Activated CD4-positive, alpha-beta T cell treated with anti-CD3 and anti-CD28 coated beads, Interleukin-2, Interleukin-6, amounts not matched to agents 100 ng/mL and 50 ng/mL, durations not matched to agents 16 hours and 8 hours (primary cell): ENCODE measurements around the gene MAGI1.
"Not testable (repeated sequence)": the region's sequence is repeated elsewhere in the genome, so short reads cannot be mapped to it uniquely, and the experiment has no call there.

Experiments used
- DNase-seq: peaks from one replicate; pipeline ENCODE4 v3.0.0-alpha.2; 2020

Gene MAGI1

DNA sequence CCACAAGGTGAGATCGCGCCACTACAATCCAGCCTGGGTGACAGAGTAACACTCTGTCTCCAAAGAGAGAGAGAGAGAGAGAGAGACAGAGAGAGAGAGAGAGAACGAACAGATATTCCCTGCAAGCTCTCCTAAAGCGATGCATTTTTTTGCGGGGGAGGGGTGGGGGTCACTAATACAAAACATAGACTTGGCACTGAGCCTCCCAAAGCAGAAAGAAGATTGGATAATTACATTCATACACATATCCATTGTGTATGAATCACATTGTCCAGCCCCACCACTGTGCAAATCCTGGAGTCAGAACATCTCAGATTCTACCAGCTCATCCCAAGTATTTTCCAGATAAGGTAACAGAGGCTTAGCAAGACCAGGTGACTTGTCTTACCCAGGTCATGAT lies 459.9 kb downstream of the MAGI1 start:
- no peak for DNase-seq

DNA sequence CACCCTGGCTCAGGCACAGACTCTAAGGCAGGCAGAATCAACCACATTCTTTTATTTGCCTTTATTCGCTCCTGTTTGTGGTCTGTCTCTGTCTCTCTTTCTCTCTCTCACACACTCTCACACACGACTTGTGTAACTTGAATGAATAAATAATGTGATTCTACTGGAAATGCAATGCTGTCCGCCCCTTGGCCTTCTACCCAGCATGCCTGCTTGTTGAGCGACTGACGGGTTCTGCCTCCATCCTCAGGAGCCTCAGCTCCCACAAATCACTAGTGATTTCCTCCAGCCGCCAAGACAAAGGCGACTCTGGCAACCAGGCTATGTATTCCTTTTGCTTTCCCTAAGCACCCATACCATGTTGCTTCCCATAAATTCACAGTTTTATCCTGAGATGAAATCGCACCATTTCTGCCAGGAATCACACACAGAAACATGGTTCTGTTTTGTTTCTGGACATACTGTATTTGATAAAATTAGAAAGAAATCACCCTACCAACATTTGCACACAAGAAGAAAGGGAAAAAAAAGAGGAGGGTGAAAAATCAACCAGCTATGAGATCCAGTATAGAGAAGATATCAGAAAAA lies 460.8 kb downstream of the MAGI1 start:
- no peak for DNase-seq

DNA sequence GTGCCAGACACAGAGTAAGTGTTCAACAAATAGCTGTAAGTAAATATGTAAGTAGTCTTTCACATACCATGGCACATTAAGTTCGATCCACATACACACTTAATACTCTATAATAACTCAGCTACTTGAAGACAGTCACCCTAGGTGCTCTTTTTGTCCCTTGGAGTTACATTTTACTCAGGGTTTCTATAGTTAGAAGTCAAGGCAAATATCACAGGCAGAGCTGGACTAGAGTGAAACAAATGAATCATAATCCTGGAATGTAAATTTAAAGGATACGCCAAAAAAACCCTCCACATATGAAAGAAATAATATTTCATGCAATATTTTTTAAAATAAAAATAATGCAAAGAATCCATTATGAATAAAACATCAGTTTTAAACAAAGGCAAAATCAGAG lies 461.8 kb downstream of the MAGI1 start:
- no peak for DNase-seq

GRCh38 chr3:65576228-65576627 lies 462.5 kb downstream of the MAGI1 start:
- no peak for DNase-seq

GRCh38 chr3:65575376-65575840 lies 463.3 kb downstream of the MAGI1 start:
- DNase-seq, result no peak

DNA sequence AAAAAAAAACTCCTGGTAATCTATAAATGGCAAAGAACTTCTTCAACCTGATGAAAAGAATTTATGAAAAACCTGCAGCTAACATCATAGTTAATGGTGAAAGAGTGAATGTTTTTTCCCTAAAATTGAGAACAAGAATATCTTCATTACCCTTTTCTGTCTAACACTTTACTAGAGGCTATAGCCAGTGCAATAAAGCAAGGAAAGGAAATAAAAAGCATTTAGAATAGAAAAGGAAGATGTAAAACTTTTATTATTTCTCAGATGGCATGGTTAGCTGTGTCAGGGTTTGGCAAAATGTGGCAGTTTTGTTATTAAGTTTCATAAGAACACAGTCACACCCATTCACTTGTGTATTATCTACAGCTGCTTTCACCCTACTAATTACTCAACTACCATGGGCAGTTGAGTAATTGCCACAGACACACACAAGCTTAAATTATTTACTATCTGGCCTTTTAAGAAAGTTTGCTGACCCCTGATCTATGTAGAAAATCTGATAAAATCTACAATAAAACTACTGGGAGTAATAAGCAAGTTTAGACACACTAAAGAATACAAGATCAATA lies 465.1 kb downstream of the MAGI1 start:
- no peak for DNase-seq

DNA sequence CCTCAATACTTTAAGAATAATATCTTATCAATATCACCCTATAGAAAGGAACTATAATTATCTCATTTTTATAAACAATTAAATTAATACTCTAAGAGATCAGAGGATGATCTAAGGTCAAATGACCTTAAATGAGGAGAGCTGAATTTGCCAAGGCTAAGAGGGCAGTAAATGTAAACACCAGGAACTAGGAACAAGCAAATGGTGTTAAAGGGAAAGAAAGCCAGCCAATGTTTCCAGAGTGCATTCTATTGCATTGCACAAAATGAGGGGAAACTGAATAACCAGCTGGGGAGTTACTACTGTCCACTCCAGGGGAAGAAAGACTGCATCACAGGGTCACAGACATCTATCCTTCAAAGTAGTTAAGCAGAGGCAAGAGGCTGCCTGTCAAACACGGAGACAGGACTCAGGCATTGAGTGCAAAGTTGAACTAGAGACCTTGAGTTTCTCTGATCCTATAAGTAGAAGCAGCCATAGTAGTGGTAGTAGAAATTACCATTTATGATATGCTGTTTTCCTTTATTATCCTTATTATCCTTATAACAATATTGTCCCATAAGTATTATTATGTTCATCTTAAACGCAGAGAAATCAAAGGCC lies 466.4 kb downstream of the MAGI1 start:
- no peak for DNase-seq

GRCh38 chr3:65569845-65570405 lies 468.8 kb downstream of the MAGI1 start:
- no peak for DNase-seq

GRCh38 chr3:65569129-65569528 lies 469.6 kb downstream of the MAGI1 start:
- DNase-seq, result no peak

DNA sequence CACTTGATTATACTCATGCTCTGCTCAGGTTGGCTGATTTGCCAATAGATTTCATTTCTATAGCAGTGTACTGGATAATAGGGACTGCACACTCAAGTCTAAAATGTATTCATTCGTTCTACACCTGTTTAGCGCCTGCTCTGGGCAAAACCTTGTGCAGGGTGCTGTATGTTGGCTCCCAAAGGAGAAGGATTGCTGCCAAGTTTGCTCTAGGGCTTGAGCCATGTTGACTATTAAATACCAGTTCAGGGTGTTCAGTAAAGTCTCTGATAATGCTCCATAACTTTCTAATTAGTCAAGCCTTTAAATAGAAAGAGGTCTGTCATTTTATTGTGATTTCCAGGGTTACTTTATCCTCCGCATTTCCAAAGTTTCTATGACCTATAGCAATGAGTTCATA lies 470.2 kb downstream of the MAGI1 start:
- DNase-seq, result no peak

DNA sequence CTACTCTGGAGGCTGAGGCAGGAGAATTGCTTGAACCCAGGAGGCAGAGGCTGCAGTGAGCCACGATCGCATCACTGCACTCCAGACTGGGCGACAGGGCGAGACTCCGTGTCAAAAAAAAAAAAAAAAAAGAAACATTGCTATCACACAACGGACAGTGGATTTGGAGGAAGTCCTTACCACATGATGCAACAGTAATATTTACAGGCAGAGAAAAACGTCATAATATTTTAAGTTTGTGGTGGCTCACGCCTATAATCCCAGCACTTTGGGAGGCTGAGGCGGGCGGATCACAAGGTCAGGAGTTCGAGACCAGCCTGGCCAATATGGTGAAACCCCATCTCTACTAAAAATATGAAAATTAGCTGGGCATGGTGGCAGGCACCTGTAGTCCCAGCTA lies 473.0 kb downstream of the MAGI1 start:
- not testable (repeated sequence) for DNase-seq

- no peak for DNase-seq
Measured at GRCh38 chr3:65564483-65564882, 474.2 kb downstream of the MAGI1 start.

DNA sequence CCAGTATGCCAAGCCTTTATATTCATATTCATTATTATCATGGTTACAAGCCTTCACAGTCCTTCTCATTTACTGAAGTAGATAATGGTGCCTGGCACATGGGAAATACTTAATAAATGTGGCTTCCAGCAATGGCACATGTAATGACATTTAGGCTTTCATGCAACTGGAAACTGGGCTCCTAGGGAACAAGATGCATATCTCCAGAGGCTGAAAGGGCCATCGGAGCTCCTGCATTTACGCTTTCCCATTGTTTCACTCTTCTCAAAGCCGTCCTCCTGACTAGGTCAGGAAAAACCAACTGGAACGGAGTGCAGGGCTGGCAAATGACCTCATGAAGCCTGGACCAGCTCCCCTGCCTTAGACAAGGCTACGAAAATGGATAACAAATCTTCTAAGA lies 474.9 kb downstream of the MAGI1 start:
- DNase-seq, result no peak

GRCh38 chr3:65562447-65562846 lies 476.3 kb downstream of the MAGI1 start:
- no peak for DNase-seq

GRCh38 chr3:65561617-65562016 lies 477.1 kb downstream of the MAGI1 start:
- DNase-seq, result no peak

DNA sequence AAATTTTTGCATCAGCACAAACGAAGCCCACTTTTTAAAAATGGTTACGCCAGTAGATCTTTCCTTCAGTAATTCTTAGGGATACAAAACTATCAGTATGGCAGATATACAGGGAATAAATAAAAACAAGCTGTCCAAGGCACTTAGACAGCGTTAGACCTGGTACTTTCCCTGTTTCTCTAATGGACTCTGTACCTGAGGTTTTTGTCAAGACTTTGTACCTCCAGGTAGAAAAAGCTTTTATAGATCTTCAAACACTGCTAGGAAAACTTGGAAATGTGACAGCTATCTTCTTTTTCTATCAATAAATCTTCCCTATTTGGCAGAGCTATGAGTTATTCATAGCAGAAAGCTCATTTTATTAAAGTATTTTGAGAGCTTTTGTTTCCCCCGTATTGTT lies 477.8 kb downstream of the MAGI1 start:
- DNase-seq, result no peak

- no peak for DNase-seq
Measured at GRCh38 chr3:65560133-65560532, 478.6 kb downstream of the MAGI1 start.

DNA sequence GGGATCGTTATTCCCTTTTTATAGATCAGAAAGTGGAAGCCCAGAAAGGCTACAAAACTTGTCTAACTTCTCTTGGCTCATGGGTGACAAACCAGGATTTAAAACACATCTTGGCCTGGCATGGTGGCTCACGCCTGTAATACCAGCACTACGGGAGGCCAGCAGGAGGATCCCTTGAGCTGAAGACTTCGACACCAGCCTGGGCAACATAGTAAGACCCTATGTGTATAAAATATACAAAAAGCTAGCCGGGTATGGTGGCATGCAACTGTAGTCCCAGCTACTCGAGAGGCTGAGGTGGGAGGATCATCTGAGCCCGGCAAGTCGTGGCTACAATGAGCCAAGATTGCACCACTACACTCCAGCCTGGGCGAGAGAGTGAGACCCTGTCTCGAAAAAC lies 479.1 kb downstream of the MAGI1 start:
- no peak for DNase-seq

DNA sequence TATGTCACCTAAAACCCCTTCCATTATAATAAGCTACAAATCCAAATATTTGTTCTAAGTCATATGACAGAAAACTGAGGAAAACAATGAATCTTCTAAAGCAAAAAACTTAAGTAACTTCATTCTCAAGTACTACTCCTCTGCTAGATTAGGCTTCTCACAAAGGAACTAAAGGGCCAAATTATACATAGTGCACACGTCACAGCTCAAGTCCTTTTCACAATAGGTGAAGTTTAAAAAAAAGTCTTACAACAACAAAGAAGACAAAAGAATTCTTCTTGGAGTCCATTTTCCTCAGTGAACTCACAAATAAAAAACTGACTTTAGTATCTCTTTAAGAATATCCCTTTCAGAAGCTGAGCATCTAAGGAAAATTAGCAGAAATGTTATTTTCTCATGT lies 479.9 kb downstream of the MAGI1 start:
- no peak for DNase-seq

GRCh38 chr3:65557899-65558564 lies 480.7 kb downstream of the MAGI1 start:
- DNase-seq, result no peak

DNA sequence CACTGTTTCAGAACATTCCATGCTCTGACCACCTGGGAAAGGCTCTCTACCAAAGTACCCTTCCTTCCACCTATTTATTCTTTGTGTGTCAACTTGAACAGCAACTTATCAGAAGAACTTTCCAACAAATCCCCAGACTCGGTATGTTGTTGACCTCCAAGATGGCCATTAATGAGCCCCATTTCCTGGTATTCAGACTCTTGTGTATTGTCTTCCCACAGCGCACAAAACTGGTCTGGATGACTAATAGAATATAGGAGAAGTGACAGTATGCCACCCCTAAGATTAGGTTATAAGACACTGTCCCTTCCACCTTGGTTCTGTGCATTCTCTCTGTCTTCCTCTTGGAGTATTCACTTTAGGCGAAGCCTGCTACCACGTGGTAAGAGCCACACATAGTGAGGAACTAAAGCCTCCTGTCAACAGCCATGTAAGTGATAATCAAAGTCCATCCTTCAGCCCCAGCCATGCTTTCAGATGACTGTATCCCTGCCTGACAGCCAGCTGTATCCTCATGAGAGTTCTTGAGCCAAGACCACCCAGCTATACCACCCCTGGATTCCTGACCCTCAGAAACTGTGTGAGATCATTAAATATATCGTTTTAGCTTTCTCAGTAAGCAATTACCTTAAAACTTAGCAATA lies 481.7 kb downstream of the MAGI1 start:
- DNase-seq, result no peak

- DNase-seq, result no peak
Measured at GRCh38 chr3:65552434-65552833, 486.3 kb downstream of the MAGI1 start.

GRCh38 chr3:65551945-65552344 lies 486.8 kb downstream of the MAGI1 start:
- no peak for DNase-seq
